Tibial artery (tissue), 4 donors: ENCODE data around the gene MTHFD2L.

Experiments
- DNase-seq, 2 donors: peaks; one replicate each; pipeline ENCODE4 v3.0.0-alpha.2; 2019
- H3K27ac ChIP-seq, 2 donors: fragments of 200-600 bp; sonication (generic) in 1 of 2; 1 replicate in 1 of 2; 2 replicates in 1 of 2; pipeline ENCODE4 v1.5.1; 2018 to 2019; ENCODE audit warnings: mild to moderate bottlenecking in 1 of 2
- H3K27me3 ChIP-seq, 2 donors: fragments of 200-600 bp; sonication (generic) in 1 of 2; one replicate each; pipeline versions ENCODE4 v1.5.1 to v1.6.0; 2016 to 2019
- H3K36me3 ChIP-seq, 3 donors: fragments of 200-600 bp; sonication (generic) in 2 of 3; one replicate each; pipeline ENCODE4 v1.5.1; 2016 to 2019; ENCODE audit warnings: mild to moderate bottlenecking in 2 of 3
- H3K4me1 ChIP-seq, 4 donors: fragments of 200-600 bp; sonication (generic) in 2 of 4; 1 replicate in 3 of 4; 2 replicates in 1 of 4; pipeline ENCODE4 v1.5.1; 2016 to 2019
- H3K4me3 ChIP-seq, 2 donors: fragments of 200-600 bp; sonication (generic) in 1 of 2; 1 replicate in 1 of 2; 2 replicates in 1 of 2; pipeline ENCODE4 v1.5.1; 2018 to 2019; ENCODE audit warnings: mild to moderate bottlenecking in 2 of 2
- H3K9me3 ChIP-seq, 3 donors: fragments of 200-600 bp; sonication (generic) in 1 of 3; one replicate each; pipeline ENCODE4 v1.5.1; 2016 to 2019
- CTCF ChIP-seq, 2 experiments: fragments of 200-600 bp in 1 of 2; fragments of 450-650 bp in 1 of 2; IDR thresholded peaks; one replicate each; pipeline ENCODE4 v1.5.1; 2017 to 2019; ENCODE audit warnings: antibody characterized with exemption in 2 of 2, mild to moderate bottlenecking in 1 of 2, moderate library complexity in 1 of 2
- intact Hi-C: fragments of 100-400 bp; cut with DNase I; formaldehyde crosslinking; loops from one replicate; pipeline ENCODE4 v1.15.0; 2023; ENCODE audit warnings: low total_unique reads

MTHFD2L gene

GRCh38 chr4:74258963-74259362 lies 101.0 kb downstream of the MTHFD2L start:
- peak in 1 of 2 donors; percentile 23 for DNase-seq
- H3K27me3 ChIP-seq, result no peaks in the 10 kb centered on the region
- H3K36me3 ChIP-seq, result no peaks in the 10 kb centered on the region
- peaks cover 0 to under 1% (median 0%) of the 10 kb centered on the region in 3 donors for H3K9me3 ChIP-seq
- intact Hi-C loops, result no loop called here
- H3K4me1 ChIP-seq, result no peaks in the 10 kb centered on the region
- TF ChIP-seq CTCF (IDR thresholded peaks at IDR 0.05), result no peak
- H3K4me3 ChIP-seq, result no peak overlapping the region
- H3K27ac ChIP-seq, result no peak overlapping the region

- intact Hi-C loops, result no loop called here
- Histone ChIP-seq H3K9me3 (no peaks in the 10 kb centered on the region), H3K4me3 (no peak overlapping the region), H3K4me1 (no peaks in the 10 kb centered on the region), H3K27me3 (no peaks in the 10 kb centered on the region), H3K27ac (no peak overlapping the region), H3K36me3 (no peaks in the 10 kb centered on the region)
- no peak for TF ChIP-seq CTCF (IDR thresholded peaks at IDR 0.05)
- no peak for DNase-seq
These were observed 102.1 kb downstream of the MTHFD2L start for GRCh38 chr4:74260036-74260435.

GRCh38 chr4:74262522-74262921 lies 104.6 kb downstream of the MTHFD2L start:
- Histone ChIP-seq H3K4me1 (no peaks in the 10 kb centered on the region), H3K9me3 (no peaks in the 10 kb centered on the region), H3K27me3 (no peaks in the 10 kb centered on the region), H3K36me3 (no peaks in the 10 kb centered on the region), H3K27ac (no peak overlapping the region), H3K4me3 (no peak overlapping the region)
- TF ChIP-seq CTCF (IDR thresholded peaks at IDR 0.05), result no peak
- no peak for DNase-seq
- intact Hi-C loops, result no loop called here

GRCh38 chr4:74263551-74263950 lies 105.6 kb downstream of the MTHFD2L start:
- intact Hi-C loops, result no loop called here
- Histone ChIP-seq H3K4me1 (no peaks in the 10 kb centered on the region), H3K27me3 (no peaks in the 10 kb centered on the region), H3K4me3 (no peak overlapping the region), H3K27ac (no peak overlapping the region), H3K9me3 (no peaks in the 10 kb centered on the region), H3K36me3 (no peaks in the 10 kb centered on the region)
- no peak for TF ChIP-seq CTCF (IDR thresholded peaks at IDR 0.05)
- no peak for DNase-seq

- H3K9me3 ChIP-seq, result no peaks in the 10 kb centered on the region
- H3K36me3 ChIP-seq, result no peaks in the 10 kb centered on the region
- H3K4me3 ChIP-seq, result no peak overlapping the region
- DNase-seq, result no peak
- intact Hi-C loops, result no loop called here
- no peaks in the 10 kb centered on the region for H3K27me3 ChIP-seq
- no peaks in the 10 kb centered on the region for H3K4me1 ChIP-seq
- no peak overlapping the region for H3K27ac ChIP-seq
- TF ChIP-seq CTCF (IDR thresholded peaks at IDR 0.05), result no peak
These were observed 108.2 kb downstream of the MTHFD2L start for GRCh38 chr4:74266081-74266480.

- Histone ChIP-seq H3K36me3 (no peaks in the 10 kb centered on the region), H3K27ac (no peak overlapping the region), H3K4me1 (no peaks in the 10 kb centered on the region), H3K4me3 (no peak overlapping the region), H3K9me3 (no peaks in the 10 kb centered on the region), H3K27me3 (no peaks in the 10 kb centered on the region)
- no peak for TF ChIP-seq CTCF (IDR thresholded peaks at IDR 0.05)
- no peak for DNase-seq
- intact Hi-C loops, result no loop called here
These were observed 110.2 kb downstream of the MTHFD2L start for GRCh38 chr4:74267998-74268606.
